Measurements from ENCODE around the gene RPS21.
"Not testable (repeated sequence)": the region's sequence is repeated elsewhere in the genome, so short reads cannot be mapped to it uniquely, and the experiment has no call there.

RPS21 gene

GRCh38 chr20:62412194-62413024, 25.5 kb downstream of the RPS21 start:
- peak; percentile 67 for DNase-seq

GRCh38 chr20:62413025-62413570, 26.2 kb downstream of the RPS21 start:
- no peak for DNase-seq

GRCh38 chr20:62413896-62414481, 27.1 kb downstream of the RPS21 start:
- DNase-seq = no peak

- no peak for DNase-seq
These were observed 28.6 kb downstream of the RPS21 start for GRCh38 chr20:62415354-62416111.

GRCh38 chr20:62416651-62417637, 30.0 kb downstream of the RPS21 start:
- no peak for DNase-seq

GRCh38 chr20:62417981-62418708, 31.2 kb downstream of the RPS21 start:
- DNase-seq = no peak

- no peak for DNase-seq
These were observed 32.0 kb downstream of the RPS21 start for GRCh38 chr20:62418709-62419487.

GRCh38 chr20:62419759-62420158, 32.9 kb downstream of the RPS21 start:
- no peak for DNase-seq

- no peak for DNase-seq
These were observed 34.2 kb downstream of the RPS21 start for GRCh38 chr20:62420846-62421715.

GRCh38 chr20:62421716-62421990, 34.8 kb downstream of the RPS21 start:
- no peak for DNase-seq

- DNase-seq = no peak
These were observed 35.9 kb downstream of the RPS21 start for GRCh38 chr20:62422636-62423325.

- no peak for DNase-seq
These were observed 36.4 kb downstream of the RPS21 start for GRCh38 chr20:62423326-62423706.

- DNase-seq = no peak
These were observed 37.6 kb downstream of the RPS21 start for GRCh38 chr20:62424249-62425107.

GRCh38 chr20:62425281-62426058, 38.6 kb downstream of the RPS21 start:
- DNase-seq = no peak

- DNase-seq = not testable (repeated sequence)
These were observed 39.1 kb downstream of the RPS21 start for GRCh38 chr20:62426059-62426348.

GRCh38 chr20:62426699-62427131, 39.8 kb downstream of the RPS21 start:
- no peak for DNase-seq

GRCh38 chr20:62427172-62428001, 40.5 kb downstream of the RPS21 start, which contains the start of gene RBBP8NL:
Gene RBBP8NL (minus strand): TSS chr20:62427539. CDS start chr20:62419647, 7,892 bp downstream.
- peak; percentile 29 for DNase-seq

All from NCI-H146 (cell line).